ENCODE measurements around the gene KIF19.

KIF19 gene

GRCh38 chr17:74379495-74380085 lies 53.6 kb downstream of the KIF19 start:
- no peaks in the 10 kb centered on the region for H3K9me3 ChIP-seq (ENCODE audit: control insufficient read depth, low read length)
- H3K4me1 ChIP-seq (ENCODE audit: control insufficient read depth, insufficient read depth, low read length, poor library complexity, severe bottlenecking), result peaks cover 5% of the 10 kb centered on the region
- no peak overlapping the region for H3K27ac ChIP-seq (ENCODE audit: low read depth, low read length, severe bottlenecking)
- 27 to 43% methylated on average over 12 to 13 of the region's 20 CpGs for WGBS, 2 experiments (ENCODE audit: insufficient coverage in 2 of 2)
- H3K4me3 ChIP-seq (ENCODE audit: extremely low read depth, insufficient read depth, low read length, poor library complexity, severe bottlenecking), result no peak overlapping the region
- no peaks in the 10 kb centered on the region for H3K36me3 ChIP-seq (ENCODE audit: control insufficient read depth, insufficient read depth, low read length)

GRCh38 chr17:74380086-74380958 lies 54.3 kb downstream of the KIF19 start:
- H3K27ac ChIP-seq (ENCODE audit: low read depth, low read length, severe bottlenecking), result no peak overlapping the region
- no peak overlapping the region for H3K4me3 ChIP-seq (ENCODE audit: extremely low read depth, insufficient read depth, low read length, poor library complexity, severe bottlenecking)
- H3K36me3 ChIP-seq (ENCODE audit: control insufficient read depth, insufficient read depth, low read length), result no peaks in the 10 kb centered on the region
- peaks cover 5% of the 10 kb centered on the region for H3K4me1 ChIP-seq (ENCODE audit: control insufficient read depth, insufficient read depth, low read length, poor library complexity, severe bottlenecking)
- no peaks in the 10 kb centered on the region for H3K9me3 ChIP-seq (ENCODE audit: control insufficient read depth, low read length)
- 65 to 82% methylated on average over 6 to 15 of the region's 17 CpGs for WGBS, 2 experiments (ENCODE audit: insufficient coverage in 2 of 2)

- H3K4me3 ChIP-seq (ENCODE audit: extremely low read depth, insufficient read depth, low read length, poor library complexity, severe bottlenecking), result no peak overlapping the region
- H3K36me3 ChIP-seq (ENCODE audit: control insufficient read depth, insufficient read depth, low read length), result no peaks in the 10 kb centered on the region
- peaks cover 5% of the 10 kb centered on the region for H3K4me1 ChIP-seq (ENCODE audit: control insufficient read depth, insufficient read depth, low read length, poor library complexity, severe bottlenecking)
- WGBS, 2 experiments (ENCODE audit: insufficient coverage in 2 of 2), result 87 to 92% methylated on average over 14 of the region's 15 CpGs
- no peak overlapping the region for H3K27ac ChIP-seq (ENCODE audit: low read depth, low read length, severe bottlenecking)
- H3K9me3 ChIP-seq (ENCODE audit: control insufficient read depth, low read length), result no peaks in the 10 kb centered on the region
Measured at GRCh38 chr17:74380959-74381808, 55.2 kb downstream of the KIF19 start.

DNA sequence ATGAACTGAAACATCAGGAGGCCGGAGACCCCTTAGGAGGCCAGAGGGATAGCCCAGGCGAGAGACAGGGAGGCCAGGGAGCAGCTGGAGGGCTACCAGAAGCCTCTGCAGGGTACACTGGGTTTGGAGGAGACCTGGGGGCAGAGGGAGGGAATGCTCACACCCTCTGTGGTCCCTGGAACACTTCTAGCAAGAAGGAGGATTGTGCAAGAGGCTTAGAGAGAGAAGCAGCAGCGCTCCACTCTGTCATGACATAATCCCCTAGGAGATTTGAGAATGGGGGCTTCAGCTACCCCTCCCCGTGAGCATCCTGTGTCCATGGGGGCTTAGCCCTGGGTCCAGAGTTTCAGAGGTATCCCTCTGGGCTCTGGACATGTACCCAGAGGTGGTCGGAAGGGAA lies 57.1 kb downstream of the KIF19 start:
- Histone ChIP-seq H3K4me3 (ENCODE audit: extremely low read depth, insufficient read depth, low read length, poor library complexity, severe bottlenecking) (no peak overlapping the region), H3K27ac (ENCODE audit: low read depth, low read length, severe bottlenecking) (no peak overlapping the region), H3K36me3 (ENCODE audit: control insufficient read depth, insufficient read depth, low read length) (no peaks in the 10 kb centered on the region), H3K9me3 (ENCODE audit: control insufficient read depth, low read length) (no peaks in the 10 kb centered on the region), H3K4me1 (ENCODE audit: control insufficient read depth, insufficient read depth, low read length, poor library complexity, severe bottlenecking) (peaks cover 8% of the 10 kb centered on the region)
- 100% methylated on average over 2 to 3 of the region's 5 CpGs for WGBS, 2 experiments (ENCODE audit: insufficient coverage in 2 of 2)

DNA sequence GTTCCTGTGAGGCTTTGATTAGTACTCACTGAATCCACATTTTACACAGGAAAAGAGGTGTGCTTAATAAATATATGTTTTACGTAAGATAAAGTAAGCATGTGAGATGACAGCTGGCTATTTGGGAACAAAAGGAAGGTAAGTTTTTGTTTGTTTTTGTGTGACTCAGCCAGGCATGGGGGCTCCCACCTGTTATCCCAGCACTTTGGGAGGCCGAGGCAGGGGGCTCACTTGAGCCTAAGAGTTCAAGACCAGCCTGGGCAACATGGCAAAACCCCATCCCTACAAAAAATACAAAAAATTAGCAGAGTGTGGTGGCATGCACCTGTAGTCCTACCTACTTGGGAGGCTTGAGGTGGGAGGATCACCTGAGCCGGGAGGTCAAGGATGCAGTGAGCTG lies 59.2 kb downstream of the KIF19 start:
- no peaks in the 10 kb centered on the region for H3K9me3 ChIP-seq (ENCODE audit: control insufficient read depth, low read length)
- 83 to 90% methylated on average over 3 of the region's 3 CpGs for WGBS, 2 experiments (ENCODE audit: insufficient coverage in 2 of 2)
- no peaks in the 10 kb centered on the region for H3K36me3 ChIP-seq (ENCODE audit: control insufficient read depth, insufficient read depth, low read length)

DNA sequence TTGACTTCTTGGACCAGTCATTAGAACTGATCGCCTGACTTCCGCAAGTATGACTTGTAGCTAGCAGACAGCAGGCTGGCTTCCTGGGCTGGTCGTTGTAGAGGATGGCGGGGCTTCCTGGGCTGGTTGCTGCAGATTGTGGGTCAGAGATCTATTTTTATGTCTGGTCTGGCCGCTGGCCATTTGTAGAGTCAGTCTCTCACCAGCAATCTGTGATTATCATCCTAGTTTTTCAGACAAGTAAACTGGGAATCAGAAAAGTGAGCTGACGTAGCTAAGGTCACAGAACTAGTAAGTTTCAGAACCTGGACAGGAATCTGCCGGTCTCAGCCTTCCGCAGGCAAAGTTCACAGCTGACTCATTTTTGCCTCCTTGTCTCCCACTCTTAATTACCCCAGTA lies 60.4 kb downstream of the KIF19 start:
- Histone ChIP-seq H3K4me1 (ENCODE audit: control insufficient read depth, insufficient read depth, low read length, poor library complexity, severe bottlenecking) (peaks cover 11% of the 10 kb centered on the region), H3K9me3 (ENCODE audit: control insufficient read depth, low read length) (no peaks in the 10 kb centered on the region), H3K36me3 (ENCODE audit: control insufficient read depth, insufficient read depth, low read length) (no peaks in the 10 kb centered on the region), H3K4me3 (ENCODE audit: extremely low read depth, insufficient read depth, low read length, poor library complexity, severe bottlenecking) (no peak overlapping the region), H3K27ac (ENCODE audit: low read depth, low read length, severe bottlenecking) (no peak overlapping the region)
- WGBS, 2 experiments (ENCODE audit: insufficient coverage in 2 of 2), result 85 to 96% methylated on average over 6 to 8 of the region's 8 CpGs

More for the DNA sequence above, 59.2 kb downstream of the KIF19 start:
- Histone ChIP-seq H3K27ac (ENCODE audit: low read depth, low read length, severe bottlenecking) (no peak overlapping the region), H3K4me3 (ENCODE audit: extremely low read depth, insufficient read depth, low read length, poor library complexity, severe bottlenecking) (no peak overlapping the region), H3K4me1 (ENCODE audit: control insufficient read depth, insufficient read depth, low read length, poor library complexity, severe bottlenecking) (peaks cover 8% of the 10 kb centered on the region)

DNA sequence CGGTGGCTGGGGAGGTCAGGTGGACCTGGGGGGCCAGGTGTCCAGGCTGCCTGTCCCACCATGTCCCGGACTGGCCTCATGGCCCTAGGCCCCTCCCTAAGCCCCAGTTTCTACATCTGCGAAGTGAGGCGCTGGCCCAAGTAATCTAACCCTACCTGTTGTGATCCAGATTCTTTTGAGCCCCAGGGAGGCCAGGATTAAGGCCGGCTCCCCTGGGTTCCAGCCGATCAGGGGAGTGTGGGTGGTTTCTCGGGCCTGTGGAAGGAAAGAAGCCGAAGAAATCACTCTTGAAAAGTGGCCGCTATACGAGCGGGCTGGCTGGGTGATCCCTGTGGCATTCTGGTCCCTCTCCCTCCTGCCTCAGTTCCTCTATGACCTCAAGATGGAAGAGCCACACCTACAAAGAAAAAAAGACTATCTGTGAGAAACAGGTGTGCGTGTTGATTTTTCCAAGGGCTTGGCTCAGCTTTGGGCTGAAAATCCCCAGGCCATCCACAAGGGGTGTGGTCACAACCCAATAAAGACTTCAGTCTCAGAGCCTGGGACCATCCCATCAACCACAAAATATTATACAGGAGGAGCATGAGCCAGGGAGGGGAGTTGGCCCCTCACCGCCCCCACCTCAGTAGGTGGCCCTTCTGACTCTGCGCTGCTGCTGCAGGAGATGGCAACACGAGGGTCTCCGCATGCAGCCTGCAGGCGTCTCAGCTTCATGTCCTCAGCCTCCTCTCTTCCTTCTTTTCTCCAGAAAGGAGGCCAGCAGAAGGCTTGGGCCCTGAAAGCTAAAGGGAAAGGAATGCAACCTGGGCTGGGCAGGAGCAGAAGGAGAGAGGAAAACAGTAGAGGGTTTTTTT lies 61.6 kb downstream of the KIF19 start:
- Histone ChIP-seq H3K9me3 (ENCODE audit: control insufficient read depth, low read length) (no peaks in the 10 kb centered on the region), H3K4me1 (ENCODE audit: control insufficient read depth, insufficient read depth, low read length, poor library complexity, severe bottlenecking) (peaks cover 11% of the 10 kb centered on the region), H3K27ac (ENCODE audit: low read depth, low read length, severe bottlenecking) (no peak overlapping the region), H3K4me3 (ENCODE audit: extremely low read depth, insufficient read depth, low read length, poor library complexity, severe bottlenecking) (no peak overlapping the region), H3K36me3 (ENCODE audit: control insufficient read depth, insufficient read depth, low read length) (no peaks in the 10 kb centered on the region)
- 71 to 81% methylated on average over 11 to 12 of the region's 17 CpGs for WGBS, 2 experiments (ENCODE audit: insufficient coverage in 2 of 2)

GRCh38 chr17:74389084-74389753 lies 63.2 kb downstream of the KIF19 start:
- H3K36me3 ChIP-seq (ENCODE audit: control insufficient read depth, insufficient read depth, low read length), result no peaks in the 10 kb centered on the region
- 78 to 82% methylated on average over 9 to 10 of the region's 12 CpGs for WGBS, 2 experiments (ENCODE audit: insufficient coverage in 2 of 2)
- H3K4me3 ChIP-seq (ENCODE audit: extremely low read depth, insufficient read depth, low read length, poor library complexity, severe bottlenecking), result no peak overlapping the region
- H3K27ac ChIP-seq (ENCODE audit: low read depth, low read length, severe bottlenecking), result no peak overlapping the region
- H3K4me1 ChIP-seq (ENCODE audit: control insufficient read depth, insufficient read depth, low read length, poor library complexity, severe bottlenecking), result peaks cover 13% of the 10 kb centered on the region
- no peaks in the 10 kb centered on the region for H3K9me3 ChIP-seq (ENCODE audit: control insufficient read depth, low read length)

DNA sequence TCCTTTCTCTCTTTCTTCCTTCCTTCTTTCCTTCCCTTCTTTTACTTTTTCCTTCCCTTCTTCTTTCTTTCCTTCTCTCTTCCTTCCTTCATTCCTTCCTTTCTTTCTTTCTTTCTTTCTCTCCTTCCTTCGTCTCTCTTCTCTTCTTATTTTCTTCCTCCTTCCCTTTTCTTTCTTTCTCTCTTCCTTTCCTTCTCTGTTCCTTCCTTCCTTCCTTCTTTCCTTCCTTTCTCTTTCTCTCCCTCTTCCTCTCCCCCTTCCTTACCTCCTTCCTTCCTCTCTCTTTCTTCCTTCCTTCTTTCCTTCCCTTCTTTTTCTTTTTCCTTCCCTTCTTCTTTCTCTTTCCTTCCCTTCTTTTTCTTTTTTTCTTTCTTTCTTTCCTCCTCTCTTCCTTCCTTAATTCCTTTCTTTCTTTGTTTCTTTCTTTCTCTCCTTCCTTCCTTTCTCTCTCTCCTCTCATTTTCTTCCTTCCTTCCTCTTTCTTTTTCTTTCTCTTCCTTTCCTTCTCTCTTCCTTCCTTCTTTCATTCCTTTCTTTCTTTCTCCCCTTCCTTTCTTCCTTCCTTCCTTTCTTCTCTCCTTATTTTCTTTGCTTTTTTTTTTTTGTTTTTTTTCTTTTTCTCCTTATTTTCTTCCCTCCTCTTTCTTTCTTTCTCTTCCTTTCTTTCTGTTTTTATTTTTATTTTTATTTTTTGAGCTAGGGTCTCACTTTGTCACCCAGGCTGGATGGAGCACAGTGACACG lies 64.1 kb downstream of the KIF19 start:
- peak overlapping the region; percentile 98 for H3K27ac ChIP-seq (ENCODE audit: low read depth, low read length, severe bottlenecking)
- H3K4me1 ChIP-seq (ENCODE audit: control insufficient read depth, insufficient read depth, low read length, poor library complexity, severe bottlenecking), result peaks cover 21% of the 10 kb centered on the region
- no peak overlapping the region for H3K4me3 ChIP-seq (ENCODE audit: extremely low read depth, insufficient read depth, low read length, poor library complexity, severe bottlenecking)
- no peaks in the 10 kb centered on the region for H3K36me3 ChIP-seq (ENCODE audit: control insufficient read depth, insufficient read depth, low read length)
- H3K9me3 ChIP-seq (ENCODE audit: control insufficient read depth, low read length), result no peaks in the 10 kb centered on the region
- 85 to 98% methylated on average over 2 of the region's 2 CpGs for WGBS, 2 experiments (ENCODE audit: insufficient coverage in 2 of 2)
